IPS DF 6.9 (cell line): ENCODE results near the gene FAM20C.

ENCODE experiments used
- DNase-seq: peaks from one replicate; pipeline ENCODE4 v3.0.0-alpha.2; 2013; ENCODE audit warnings: low read depth, low spot score
- H3K27ac ChIP-seq: one replicate; pipeline ENCODE4 v1.5.1; 2013; ENCODE audit warnings: low read length, control low read depth
- H3K27me3 ChIP-seq: 2 replicates; pipeline ENCODE4 v1.6.1; 2013; ENCODE audit warnings: mild to moderate bottlenecking, low read length; ENCODE audit not compliant: control insufficient read depth, insufficient read depth
- H3K36me3 ChIP-seq: 2 replicates; pipeline ENCODE4 v1.6.1; 2013; ENCODE audit warnings: low read length; ENCODE audit not compliant: control insufficient read depth, insufficient read depth
- H3K4me1 ChIP-seq: 2 replicates; pipeline ENCODE4 v1.6.1; 2013; ENCODE audit warnings: low read length; ENCODE audit not compliant: control insufficient read depth, insufficient read depth
- H3K4me3 ChIP-seq: 2 replicates; pipeline ENCODE4 v1.5.1; 2013; ENCODE audit warnings: mild to moderate bottlenecking, low read length
- H3K9me3 ChIP-seq: 2 replicates; pipeline ENCODE4 v1.6.1; 2013; ENCODE audit warnings: low read length, inconsistent platforms; ENCODE audit not compliant: control insufficient read depth, insufficient read depth
- whole genome bisulfite sequencing: extraction: QIAGEN DNeasy Blood & Tissue Kit; methylation state at CpG from one replicate; pipeline ENCODE4 v1.1.7; 2013; ENCODE audit warnings: mixed read lengths, missing lambda C conversion rate; ENCODE audit not compliant: insufficient read length, insufficient coverage; 5-methylcytosine and 5-hydroxymethylcytosine counted together

The FAM20C gene

GRCh38 chr7:151346-152050, 40.9 kb upstream of the FAM20C start:
- H3K4me1 ChIP-seq, result peaks cover 5% of the 10 kb centered on the region; the same call in 1 of the 2 replicates
- no CpG with 5 or more reads among the region's 25 CpGs for WGBS
- no peaks in the 10 kb centered on the region for H3K36me3 ChIP-seq
- H3K4me3 ChIP-seq, result no peak overlapping the region
- H3K27ac ChIP-seq, result no peak overlapping the region
- DNase-seq, result no peak
- no peaks in the 10 kb centered on the region for H3K27me3 ChIP-seq
- no peaks in the 10 kb centered on the region for H3K9me3 ChIP-seq

- Histone ChIP-seq H3K36me3 (no peaks in the 10 kb centered on the region), H3K4me3 (no peak overlapping the region), H3K4me1 (peaks cover 6% of the 10 kb centered on the region; the same call in 1 of the 2 replicates), H3K9me3 (no peaks in the 10 kb centered on the region), H3K27me3 (no peaks in the 10 kb centered on the region), H3K27ac (no peak overlapping the region)
- DNase-seq, result no peak
- no CpG with 5 or more reads among the region's 19 CpGs for WGBS
Measured at GRCh38 chr7:152702-153391, 39.5 kb upstream of the FAM20C start.

- Histone ChIP-seq H3K27ac (no peak overlapping the region), H3K9me3 (no peaks in the 10 kb centered on the region), H3K4me3 (no peak overlapping the region), H3K27me3 (no peaks in the 10 kb centered on the region), H3K36me3 (no peaks in the 10 kb centered on the region), H3K4me1 (peaks cover 6% of the 10 kb centered on the region; the same call in 1 of the 2 replicates)
- no peak for DNase-seq
- WGBS, result no CpG with 5 or more reads among the region's 13 CpGs
Measured at GRCh38 chr7:153604-154003, 38.8 kb upstream of the FAM20C start.

- Histone ChIP-seq H3K4me1 (peaks cover 6% of the 10 kb centered on the region; the same call in 1 of the 2 replicates), H3K27me3 (no peaks in the 10 kb centered on the region), H3K36me3 (no peaks in the 10 kb centered on the region), H3K4me3 (no peak overlapping the region), H3K27ac (no peak overlapping the region), H3K9me3 (no peaks in the 10 kb centered on the region)
- DNase-seq, result no peak
- no CpG with 5 or more reads among the region's 20 CpGs for WGBS
Measured at GRCh38 chr7:154096-154799, 38.1 kb upstream of the FAM20C start.

GRCh38 chr7:155469-155900, 36.9 kb upstream of the FAM20C start:
- DNase-seq, result no peak

GRCh38 chr7:156111-157007, 36.0 kb upstream of the FAM20C start:
- DNase-seq, result no peak
- no peak overlapping the region for H3K4me3 ChIP-seq
- H3K9me3 ChIP-seq, result no peaks in the 10 kb centered on the region
- no peaks in the 10 kb centered on the region for H3K27me3 ChIP-seq
- no peak overlapping the region for H3K27ac ChIP-seq
- WGBS, result no CpG with 5 or more reads among the region's 31 CpGs
- no peaks in the 10 kb centered on the region for H3K36me3 ChIP-seq
- 0 out of 2 replicates have a peak, but pooled peaks cover 1% of the 10 kb centered on the region for H3K4me1 ChIP-seq

More at GRCh38 chr7:155469-155900, 36.9 kb upstream of the FAM20C start:
- Histone ChIP-seq H3K27me3 (no peaks in the 10 kb centered on the region), H3K36me3 (no peaks in the 10 kb centered on the region), H3K9me3 (no peaks in the 10 kb centered on the region), H3K4me1 (0 out of 2 replicates have a peak, but pooled peaks cover 1% of the 10 kb centered on the region), H3K4me3 (no peak overlapping the region), H3K27ac (no peak overlapping the region)
- WGBS, result no CpG with 5 or more reads among the region's 3 CpGs

GRCh38 chr7:157008-157310, 35.4 kb upstream of the FAM20C start:
- no peaks in the 10 kb centered on the region for H3K36me3 ChIP-seq
- no peak for DNase-seq
- H3K9me3 ChIP-seq, result no peaks in the 10 kb centered on the region
- no peak overlapping the region for H3K27ac ChIP-seq
- 0 out of 2 replicates have a peak, but pooled peaks cover 1% of the 10 kb centered on the region for H3K4me1 ChIP-seq
- no peak overlapping the region for H3K4me3 ChIP-seq
- no peaks in the 10 kb centered on the region for H3K27me3 ChIP-seq
- WGBS, result no CpG with 5 or more reads among the region's 9 CpGs

- Histone ChIP-seq H3K4me3 (no peak overlapping the region), H3K4me1 (0 out of 2 replicates have a peak, but pooled peaks cover 1% of the 10 kb centered on the region)
- no CpG with 5 or more reads among the region's 23 CpGs for WGBS
Measured at GRCh38 chr7:157771-158625, 34.4 kb upstream of the FAM20C start.

GRCh38 chr7:158771-159170, 33.6 kb upstream of the FAM20C start:
- Histone ChIP-seq H3K4me1 (0 out of 2 replicates have a peak, but pooled peaks cover 1% of the 10 kb centered on the region), H3K27ac (no peak overlapping the region), H3K27me3 (no peaks in the 10 kb centered on the region), H3K9me3 (no peaks in the 10 kb centered on the region), H3K36me3 (no peaks in the 10 kb centered on the region), H3K4me3 (no peak overlapping the region)
- no CpG with 5 or more reads among the region's 13 CpGs for WGBS
- DNase-seq, result no peak

More at GRCh38 chr7:157771-158625, 34.4 kb upstream of the FAM20C start:
- Histone ChIP-seq H3K27ac (no peak overlapping the region), H3K27me3 (no peaks in the 10 kb centered on the region), H3K9me3 (no peaks in the 10 kb centered on the region), H3K36me3 (no peaks in the 10 kb centered on the region)
- DNase-seq, result no peak
